Activated CD4-positive, CD25-positive, alpha-beta regulatory T cell treated with anti-CD3 and anti-CD28 coated beads, Interleukin-2, amount 50 U/mL, for 16 hours (primary cell): ENCODE results near the gene OR5P2.
"Not testable (repeated sequence)": the region's sequence is repeated elsewhere in the genome, so short reads cannot be mapped to it uniquely, and the experiment has no call there.

Experiments used
- DNase-seq: peaks from one replicate; pipeline ENCODE4 v3.0.0-alpha.2; 2020; ENCODE audit warnings: low read depth, low spot score

The OR5P2 gene, protein sequence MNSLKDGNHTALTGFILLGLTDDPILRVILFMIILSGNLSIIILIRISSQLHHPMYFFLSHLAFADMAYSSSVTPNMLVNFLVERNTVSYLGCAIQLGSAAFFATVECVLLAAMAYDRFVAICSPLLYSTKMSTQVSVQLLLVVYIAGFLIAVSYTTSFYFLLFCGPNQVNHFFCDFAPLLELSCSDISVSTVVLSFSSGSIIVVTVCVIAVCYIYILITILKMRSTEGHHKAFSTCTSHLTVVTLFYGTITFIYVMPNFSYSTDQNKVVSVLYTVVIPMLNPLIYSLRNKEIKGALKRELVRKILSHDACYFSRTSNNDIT

DNA sequence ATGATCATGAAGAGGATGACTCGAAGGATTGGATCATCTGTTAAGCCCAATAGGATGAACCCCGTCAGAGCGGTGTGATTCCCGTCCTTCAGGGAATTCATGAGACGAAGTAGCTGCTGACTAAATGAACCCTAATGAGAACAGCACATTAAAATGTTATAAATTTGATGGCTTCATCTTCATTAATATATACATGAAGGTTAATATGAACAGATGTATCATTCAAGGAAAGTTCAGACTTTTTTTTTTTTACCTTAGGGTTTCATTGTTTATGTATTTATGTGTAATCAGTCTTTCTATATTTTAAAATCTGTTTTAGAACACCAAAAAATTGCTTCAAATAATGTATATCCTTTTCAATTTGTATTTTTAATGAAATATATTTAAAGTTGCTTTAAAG, at the start of gene OR5P2:
Gene OR5P2 (minus strand): TSS at position 101 of the 400 bp plus-strand sequence. CDS start 0 bp downstream, at position 101.
- DNase-seq = no peak

DNA sequence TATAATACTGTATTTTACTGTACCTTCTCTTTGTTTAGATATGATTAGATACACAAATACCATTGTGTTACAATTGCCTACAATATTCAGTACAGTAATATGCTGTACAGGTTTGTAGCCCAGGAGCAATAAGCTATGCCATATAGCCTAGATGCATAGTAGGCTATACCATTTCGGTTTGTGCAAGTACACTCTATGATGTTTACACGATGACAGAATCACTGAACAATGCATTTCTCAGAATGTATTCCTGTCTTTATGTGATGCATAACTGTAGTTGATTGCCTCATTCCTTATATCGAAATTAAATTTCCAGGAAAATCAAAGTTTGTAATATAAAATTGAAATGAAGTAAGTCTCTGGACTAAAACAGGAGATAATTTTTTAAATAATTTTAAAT, 49.3 kb upstream of the OR5P2 start:
- DNase-seq = no peak

DNA sequence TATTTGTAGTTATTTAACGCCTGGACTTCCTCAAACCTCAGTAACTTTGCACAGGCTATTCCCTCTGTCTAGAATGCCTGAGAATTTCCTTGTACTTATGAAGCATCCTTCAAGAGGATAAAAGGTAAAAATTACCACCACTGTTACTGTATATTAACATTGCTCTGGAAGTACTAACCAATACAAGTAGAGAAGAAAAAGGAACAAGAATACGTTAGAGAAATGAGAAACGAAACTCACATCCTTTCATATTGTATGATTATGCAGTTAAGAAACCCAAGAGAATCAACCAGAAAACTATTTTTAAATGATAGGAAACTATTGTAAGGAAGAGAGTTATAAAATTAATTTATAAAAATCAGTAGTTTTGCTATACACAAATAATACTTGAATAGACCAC, 48.2 kb upstream of the OR5P2 start:
- DNase-seq = no peak

DNA sequence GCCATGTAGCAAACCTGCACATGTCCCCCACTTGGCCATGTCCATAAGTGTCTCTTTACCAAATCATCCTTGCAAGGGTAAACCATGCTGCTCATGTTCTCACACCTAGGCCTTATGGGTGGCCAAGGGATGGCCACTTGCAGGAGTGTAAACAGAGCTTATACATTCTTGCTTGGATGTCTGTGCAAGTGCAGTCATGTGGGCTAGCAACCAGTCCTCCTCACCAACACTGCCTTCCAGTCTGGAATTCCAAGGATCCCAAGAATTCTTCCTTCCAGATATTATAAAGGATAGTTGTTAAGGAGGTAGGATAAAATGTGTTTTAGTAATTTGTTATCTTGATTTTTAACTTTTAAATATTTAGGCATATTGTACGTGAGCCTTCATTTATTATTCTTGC, 47.8 kb upstream of the OR5P2 start:
- DNase-seq = no peak

DNA sequence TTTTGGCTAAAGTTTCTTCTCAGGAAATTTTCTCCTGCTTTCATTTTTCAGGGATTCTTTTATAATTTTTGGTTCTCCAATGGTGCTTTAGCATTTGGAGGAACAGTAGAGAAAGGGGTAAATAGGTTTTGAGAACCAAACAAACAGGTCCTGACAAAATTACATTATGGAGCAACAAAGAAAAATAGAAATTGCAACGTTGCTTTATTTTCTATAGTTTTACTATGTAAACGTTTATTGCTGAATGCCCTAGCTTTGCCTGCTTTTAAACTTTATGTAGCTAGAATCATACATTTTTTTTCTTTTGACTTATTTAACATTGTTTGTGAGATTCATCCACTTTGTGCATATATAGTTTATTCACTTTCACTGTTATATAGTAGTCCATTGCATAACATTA, 43.8 kb upstream of the OR5P2 start:
- DNase-seq = no peak

DNA sequence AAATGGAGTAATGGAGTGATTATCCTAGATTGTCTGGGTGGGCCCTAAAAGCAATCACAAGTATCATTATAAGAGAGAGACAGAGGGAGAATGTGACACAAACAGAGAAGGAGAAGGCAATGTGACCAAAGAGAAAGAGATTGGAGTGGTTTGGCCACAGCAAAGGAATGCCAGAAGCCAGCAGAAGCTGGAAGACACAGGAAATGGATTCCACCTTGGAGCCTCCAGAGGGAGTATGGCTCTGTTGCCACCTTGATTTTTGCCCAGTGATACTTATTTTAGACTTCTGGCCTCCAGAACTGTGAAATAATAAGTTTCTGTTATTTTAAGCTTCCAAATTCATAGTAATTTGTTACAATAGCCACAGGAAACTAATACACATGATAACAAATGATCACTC, 36.8 kb upstream of the OR5P2 start:
- no peak for DNase-seq

DNA sequence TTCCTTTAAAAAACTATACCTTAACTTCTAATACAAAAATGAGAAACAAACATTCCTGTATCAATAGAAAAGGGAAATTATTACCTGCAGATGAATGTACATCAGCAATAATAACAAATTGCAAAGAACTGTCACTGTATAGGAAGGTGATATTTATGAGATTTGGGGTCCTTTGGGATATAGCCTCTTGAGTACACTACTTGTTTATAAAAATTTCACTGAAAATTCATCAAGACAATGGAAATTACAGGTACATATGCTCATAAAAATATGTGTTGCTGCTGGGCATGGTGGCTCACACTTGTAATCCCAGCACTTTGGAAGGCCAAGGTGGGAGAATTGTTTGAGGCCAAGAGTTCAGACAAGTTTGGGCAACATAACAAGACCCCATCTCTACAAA, 34.0 kb upstream of the OR5P2 start, which contains the start of gene OR5P3:
Gene OR5P3 (minus strand): TSS at position 101 of the 400 bp plus-strand sequence.
- no peak for DNase-seq

DNA sequence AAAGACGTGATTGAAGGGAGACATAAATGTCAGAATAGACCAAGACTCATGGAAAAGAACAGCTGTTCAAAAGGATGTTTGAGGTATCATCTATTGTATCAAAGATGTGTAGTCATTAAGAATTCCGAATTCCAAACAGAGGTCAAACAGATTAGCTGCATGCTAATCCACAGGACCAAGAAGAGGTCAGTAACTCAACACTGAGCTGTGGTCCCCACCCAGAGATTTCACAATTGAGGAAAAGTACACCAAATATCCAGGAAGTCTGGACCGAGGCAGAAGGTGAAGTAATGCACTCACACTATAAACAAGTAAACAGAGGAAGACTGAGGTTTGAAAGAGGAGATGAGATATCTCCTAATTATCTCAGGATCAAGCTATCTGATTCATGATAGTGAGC, 29.6 kb upstream of the OR5P2 start:
- DNase-seq = no peak

DNA sequence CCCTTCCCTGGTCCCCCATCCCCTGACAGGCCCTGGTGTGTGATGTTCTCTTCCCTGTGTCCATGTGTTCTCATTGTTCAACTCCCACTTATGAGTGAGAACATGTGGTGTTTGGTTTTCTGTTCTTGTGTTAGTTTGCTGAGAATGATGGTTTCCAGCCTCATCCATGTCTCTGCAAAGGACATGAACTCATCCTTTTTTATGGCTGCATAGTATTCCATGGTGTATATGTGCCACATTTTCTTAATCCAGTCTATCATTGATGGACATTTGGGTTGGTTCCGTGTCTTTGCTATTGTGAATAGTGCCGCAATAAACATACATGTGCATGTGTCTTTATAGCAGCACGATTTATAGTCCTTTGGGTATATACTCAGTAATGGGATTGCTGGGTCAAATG, 23.7 kb upstream of the OR5P2 start:
- DNase-seq = not testable (repeated sequence)

DNA sequence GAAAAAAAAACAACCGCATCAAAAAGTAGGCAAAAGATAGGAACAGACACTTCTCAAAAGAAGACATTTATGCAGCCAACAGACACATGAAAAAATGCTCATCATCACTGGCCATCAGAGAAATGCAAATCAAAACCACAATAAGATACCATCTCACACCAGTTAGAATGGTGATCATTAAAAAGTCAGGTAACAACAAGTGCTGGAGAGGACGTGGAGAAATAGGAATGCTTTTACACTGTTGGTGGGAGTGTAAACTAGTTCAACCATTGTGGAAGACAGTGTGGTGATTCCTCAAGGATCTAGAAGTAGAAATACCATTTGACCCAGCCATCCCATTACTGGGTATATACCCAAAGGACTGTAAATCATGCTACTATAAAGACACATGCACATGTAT, 18.2 kb upstream of the OR5P2 start:
- not testable (repeated sequence) for DNase-seq

DNA sequence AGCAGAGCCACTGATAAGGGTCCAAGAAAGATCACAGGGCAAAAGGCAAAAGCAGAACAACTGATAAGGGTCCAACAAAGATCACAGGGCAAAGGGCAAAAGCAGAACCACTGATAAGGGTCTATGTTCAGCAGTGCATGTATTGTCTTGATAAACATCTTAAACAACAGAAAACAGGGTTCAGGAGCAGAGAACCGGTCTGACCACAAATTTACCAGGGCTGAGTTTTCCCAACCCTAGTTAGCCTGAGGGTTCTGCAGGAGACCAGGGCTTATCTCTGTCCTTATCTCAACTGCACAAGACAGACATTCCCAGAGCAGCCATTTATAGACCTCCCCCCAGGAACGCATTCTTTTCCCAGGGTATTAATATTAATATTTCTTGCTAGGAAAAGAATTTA, 13.6 kb upstream of the OR5P2 start:
- DNase-seq = not testable (repeated sequence)

DNA sequence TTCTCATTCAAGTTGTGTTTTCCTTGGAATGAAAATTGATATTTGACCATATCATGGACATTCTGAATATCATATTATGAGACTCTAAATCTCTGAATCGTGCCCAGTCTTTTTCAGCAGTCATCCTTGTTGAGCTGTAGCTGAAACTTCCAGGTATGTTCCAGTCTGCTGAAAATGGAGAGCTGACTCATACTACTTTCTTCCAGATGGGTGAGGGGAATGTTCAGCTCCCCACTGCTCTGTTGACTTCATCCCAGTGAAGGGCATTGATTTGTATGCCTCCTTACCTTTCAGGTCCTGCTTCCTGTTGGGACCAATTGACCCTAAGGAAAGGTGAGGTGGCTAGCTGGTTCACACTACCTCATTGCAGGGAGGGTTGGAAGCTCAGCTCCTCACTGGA, 3.5 kb downstream of the OR5P2 start:
- no peak for DNase-seq

DNA sequence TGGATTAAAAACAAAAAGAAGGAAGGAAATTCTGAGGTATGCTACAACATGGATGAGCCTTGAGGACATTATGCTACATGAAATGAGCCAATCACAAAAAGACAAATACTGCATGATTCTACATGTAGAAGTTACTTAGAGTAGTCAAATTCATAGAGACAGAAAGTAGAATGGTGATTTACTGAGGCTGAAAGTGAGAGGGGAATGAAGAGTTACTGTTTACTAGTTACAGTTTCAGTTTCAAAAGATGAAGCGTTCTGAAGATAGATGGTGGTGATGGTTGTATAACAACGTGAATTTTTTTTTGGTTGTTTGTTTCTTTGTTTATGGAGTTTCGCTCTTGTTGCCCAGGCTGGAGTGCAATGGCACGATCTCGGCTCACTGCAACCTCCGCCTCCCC, 9.5 kb downstream of the OR5P2 start:
- DNase-seq = no peak

DNA sequence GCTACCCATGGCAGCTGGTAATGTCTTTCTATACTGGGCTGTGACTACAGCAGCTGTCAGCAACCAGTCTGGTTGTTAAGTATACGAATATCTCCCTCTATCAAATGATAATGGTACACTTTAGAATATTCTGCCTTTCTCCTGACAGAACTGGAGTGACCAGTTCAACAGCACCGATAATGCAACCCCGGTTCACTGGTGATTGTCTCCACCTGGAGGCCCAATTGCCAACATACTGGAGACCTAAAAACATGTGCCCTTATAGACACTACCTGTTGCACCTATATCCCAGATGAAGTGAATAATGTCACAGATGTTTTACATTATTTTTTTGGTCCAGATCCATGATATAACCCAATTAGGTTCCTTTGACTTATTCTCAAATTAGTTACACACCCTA, 21.1 kb downstream of the OR5P2 start:
- DNase-seq = no peak

DNA sequence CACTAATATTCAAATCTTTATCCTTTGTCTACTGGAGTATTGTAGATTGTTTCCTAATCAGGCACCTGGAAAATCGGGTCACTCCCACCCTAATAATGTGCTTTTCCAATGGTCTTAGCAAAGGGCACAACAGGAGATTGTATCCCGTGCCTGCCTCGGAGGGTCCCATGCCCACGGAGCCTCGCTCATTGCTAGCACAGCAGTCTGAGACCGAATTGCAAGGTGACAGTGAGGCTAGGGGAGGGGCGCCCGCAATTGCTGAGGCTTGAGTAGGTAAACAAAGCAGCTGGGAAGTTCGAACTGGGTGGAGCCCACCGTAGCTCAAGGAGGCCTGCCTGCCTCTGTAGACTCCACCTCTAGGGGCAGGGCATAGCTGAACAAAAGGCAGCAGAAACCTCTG, 32.4 kb downstream of the OR5P2 start:
- DNase-seq = not testable (repeated sequence)

DNA sequence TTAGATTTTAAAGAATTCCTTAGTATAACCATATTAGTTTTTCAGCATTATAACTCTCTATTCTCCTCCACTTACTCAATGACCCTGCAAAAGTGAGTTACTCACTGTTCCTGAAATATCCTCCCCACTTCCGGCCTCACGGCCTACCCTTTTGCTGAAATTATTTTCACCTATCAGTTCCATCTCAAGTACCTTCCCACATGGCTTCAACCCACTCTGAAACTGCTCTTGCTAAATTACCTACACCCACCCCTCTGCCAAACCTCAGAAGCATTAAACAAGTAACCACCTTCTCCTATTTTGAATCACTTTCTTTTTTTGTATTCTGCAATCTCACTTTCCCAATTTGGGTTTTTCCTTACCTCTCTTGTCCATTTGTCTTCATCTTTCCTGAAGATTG, 37.7 kb downstream of the OR5P2 start:
- DNase-seq = no peak

DNA sequence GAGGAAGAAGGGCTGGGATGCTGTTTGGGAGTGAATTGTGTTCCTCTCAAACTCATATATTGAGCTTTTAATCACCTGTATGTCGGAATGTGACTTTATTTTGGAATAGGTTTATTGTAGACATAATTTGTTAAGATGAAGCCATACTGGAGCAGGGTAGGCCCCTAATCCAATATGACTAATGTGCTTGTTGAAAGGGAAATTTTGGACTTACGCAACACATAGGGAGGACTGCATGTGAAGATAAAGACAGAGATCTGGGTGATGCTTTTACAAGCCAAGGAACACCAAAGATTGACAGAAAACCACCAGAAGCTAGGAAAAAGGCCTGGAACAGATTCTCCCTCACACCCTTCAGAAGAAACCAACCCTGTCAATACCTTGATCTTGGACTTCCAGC, 47.3 kb downstream of the OR5P2 start:
- no peak for DNase-seq
